Measurements from ENCODE around the gene DPP9. TPM values are rescaled to one million over a fixed set of nuclear protein-coding genes. Genes with fewer than 3 reads are reported as not detected.

The DPP9 gene
- total and polyA plus RNA-seq, 2 of the 8 experiments (the other 6 are each of a cell fraction or from before 2014, with no cell fraction given), result 11.6 to 40.7 TPM

- DNase-seq (ENCODE audit: low read depth in 1 of 2, low spot score in 2 of 2), result no peak
- no peak overlapping the region for H3K56ac ChIP-seq (replicated peaks; ENCODE audit: insufficient read length, low read depth, low read length)
- no peak overlapping the region for H3K9ac ChIP-seq (replicated peaks in 1 of 4; ENCODE audit: extremely low read depth in 1 of 4, low read depth in 3 of 4, low read length in 3 of 4)
- no peak overlapping the region for H2BK120ac ChIP-seq (replicated peaks; ENCODE audit: low read depth, low read length)
- H3K9me3 ChIP-seq (ENCODE audit: insufficient read depth in 2 of 2, low read depth in 1 of 2, low read length in 1 of 2), result no peaks in the 10 kb centered on the region
- H4K20me1 ChIP-seq (replicated peaks in 1 of 2; ENCODE audit: control insufficient read depth in 1 of 2, insufficient read depth in 2 of 2, low read length in 2 of 2), result peaks cover 8 to 11% of the 10 kb centered on the region in 2 experiments
- 87% methylated on average over 8 of the region's 8 CpGs; no CpG with 5 or more reads in 1 of the 2 experiments for WGBS, 2 experiments (ENCODE audit: extremely low coverage in 1 of 2, insufficient coverage in 1 of 2, insufficient read length in 1 of 2, insufficient replicate concordance in 2 of 2, low coverage in 1 of 2, low lambda C conversion rate in 2 of 2, missing lambda C conversion rate in 1 of 2)
- no peaks in the 10 kb centered on the region for H3K79me1 ChIP-seq (ENCODE audit: low read depth, low read length)
- ChIA-PET POLR2A (ENCODE audit: partially characterized antibody) (interaction anchor here (0.9 kb wide), 1 partner anchor 9 kb away, joined by 3 read pairs; no protein-coding TSS in a partner anchor), CTCF (ENCODE audit: partially characterized antibody) (interaction anchor here (0.7 to 1.4 kb wide), 4 partner anchors 10 to 154 kb away, joined by 3 read pairs; no protein-coding TSS in a partner anchor)
- no peak overlapping the region for H3K4me3 ChIP-seq (ENCODE audit: extremely low read depth in 1 of 4, insufficient read depth in 2 of 4, low read depth in 3 of 4, low read length in 4 of 4)
- H3K4me1 ChIP-seq (replicated peaks in 1 of 4; ENCODE audit: control insufficient read depth in 3 of 4, insufficient read depth in 4 of 4, low read length in 3 of 4), result no peaks in the 10 kb centered on the region
- no peak overlapping the region for H3K4me2 ChIP-seq (ENCODE audit: insufficient read depth in 1 of 2, low read depth in 2 of 2, low read length in 2 of 2)
- H3K27ac ChIP-seq (ENCODE audit: low read depth, low read length), result no peak overlapping the region
- FAIRE-seq, result no peak
- H3K36me3 ChIP-seq (ENCODE audit: control insufficient read depth in 2 of 4, insufficient read depth in 4 of 4, low read length in 3 of 4), result peaks cover 6 to 35% (median 29%) of the 10 kb centered on the region in 4 experiments; a peak in 7 of 8 replicates
- no peaks in the 10 kb centered on the region for H3K27me3 ChIP-seq (replicated peaks in 1 of 4; ENCODE audit: control insufficient read depth in 3 of 4, extremely low read depth in 1 of 4, insufficient read depth in 3 of 4, low read length in 3 of 4)
- H3K18ac ChIP-seq (ENCODE audit: extremely low read depth, low read length), result no peak overlapping the region
- no peak overlapping the region for H3K23ac ChIP-seq (ENCODE audit: insufficient read length)
- H2BK20ac ChIP-seq (ENCODE audit: low read length), result no peak overlapping the region
- no peak overlapping the region for H2AK5ac ChIP-seq (ENCODE audit: low read depth, low read length)
- H2AFZ ChIP-seq (ENCODE audit: low read length), result no peak overlapping the region
- H2BK15ac ChIP-seq (ENCODE audit: low read length), result no peak overlapping the region
- H3K23me2 ChIP-seq (ENCODE audit: low read depth, low read length), result no peaks in the 10 kb centered on the region
- H4K5ac ChIP-seq (ENCODE audit: insufficient read length, low read depth, low read length), result no peak overlapping the region
- H4K8ac ChIP-seq (ENCODE audit: extremely low read depth, insufficient read depth, low read length), result no peak overlapping the region
- H3K4ac ChIP-seq (replicated peaks; ENCODE audit: insufficient read length, low read depth, low read length), result no peak overlapping the region
- no peak overlapping the region for H2BK12ac ChIP-seq (ENCODE audit: low read depth, low read length)
- H3K79me2 ChIP-seq (ENCODE audit: control insufficient read depth in 1 of 2, insufficient read depth in 2 of 2, low read length in 2 of 2), result no peaks in the 10 kb centered on the region
- H2BK5ac ChIP-seq (ENCODE audit: low read depth, low read length), result no peak overlapping the region
- H4K91ac ChIP-seq (replicated peaks; ENCODE audit: insufficient read length, low read length), result no peak overlapping the region
- H3K14ac ChIP-seq (ENCODE audit: insufficient read length), result no peak overlapping the region
- no peak for TF ChIP-seq ATF3 (IDR thresholded peaks at IDR 0.05; ENCODE audit: insufficient read depth, low read depth, low read length)
- no peak for TF ChIP-seq RNF2 (IDR thresholded peaks at IDR 0.05; ENCODE audit: borderline replicate concordance, low read depth, low read length, missing control alignments, poor library complexity, severe bottlenecking)
- no peak for TF ChIP-seq SIN3A (conservative IDR thresholded peaks at IDR 0.05 in 1 of 2, IDR thresholded peaks at IDR 0.05 in 1 of 2; ENCODE audit: low read depth in 1 of 2, low read length in 2 of 2)
- no peak for TF ChIP-seq CHD1 (IDR thresholded peaks at IDR 0.05; ENCODE audit: low read depth, low read length)
- TF ChIP-seq HDAC2 (IDR thresholded peaks at IDR 0.05; ENCODE audit: borderline replicate concordance in 1 of 2, low read depth in 2 of 2, low read length in 2 of 2), result no peak
- no peak for TF ChIP-seq KDM4A (IDR thresholded peaks at IDR 0.05; ENCODE audit: low read depth, low read length, severe bottlenecking)
- TF ChIP-seq NANOG (IDR thresholded peaks at IDR 0.05; ENCODE audit: insufficient read depth, low read depth, low read length, poor library complexity, severe bottlenecking), result no peak
- TF ChIP-seq TBP (IDR thresholded peaks at IDR 0.05; ENCODE audit: low read depth, low read length), result no peak
- no peak for TF ChIP-seq SUZ12 (IDR thresholded peaks at IDR 0.05; ENCODE audit: low read length)
- no peak for TF ChIP-seq SAP30 (IDR thresholded peaks at IDR 0.05; ENCODE audit: insufficient read depth, insufficient replicate concordance, low read length)
- TF ChIP-seq SIX5 (IDR thresholded peaks at IDR 0.05; ENCODE audit: low read depth, low read length), result no peak
- no peak for TF ChIP-seq POLR2A (IDR thresholded peaks at IDR 0.05; ENCODE audit: control extremely low read depth in 1 of 2, low read depth in 2 of 2, low read length in 2 of 2)
- no peak for TF ChIP-seq TAF1 (IDR thresholded peaks at IDR 0.05; ENCODE audit: low read depth, low read length)
Measured at GRCh38 chr19:4711211-4711610, 12.4 kb downstream of the DPP9 start.
